HepG2 (cell line): Measurements from ENCODE around the gene CTDSP2. TPM values are rescaled to one million over a fixed set of nuclear protein-coding genes. Genes with fewer than 3 reads are reported as not detected.

Source experiments
- AGO2 ChIP-seq: fragments of 200-400 bp; formaldehyde crosslinking; optimal IDR thresholded peaks from 2 replicates; pipeline ENCODE3; 2017; ENCODE audit warnings: mild to moderate bottlenecking, low read depth, low read length, moderate library complexity
- ELF3 ChIP-seq: IDR thresholded peaks from 2 replicates; pipeline ENCODE4 v1.6.1; 2016; ENCODE audit warnings: missing genetic modification reagents, missing compliant biosample characterization
- ETV5 ChIP-seq: IDR thresholded peaks from 2 replicates; pipeline ENCODE4 v1.6.1; 2018; ENCODE audit warnings: missing biosample characterization, missing genetic modification reagents, inconsistent platforms, borderline replicate concordance
- HOXA7 ChIP-seq: sonication (generic); formaldehyde crosslinking; IDR thresholded peaks from 2 replicates; pipeline ENCODE4 v1.8.1; 2022; ENCODE audit warnings: mild to moderate bottlenecking, missing genetic modification reagents, moderate library complexity
- MTERF4 ChIP-seq: sonication (generic); formaldehyde crosslinking; IDR thresholded peaks from 2 replicates; pipeline ENCODE4 v1.8.0; 2023; ENCODE audit warnings: mild to moderate bottlenecking, missing genetic modification reagents
- PATZ1 ChIP-seq: sonication (generic); formaldehyde crosslinking; IDR thresholded peaks from 2 replicates; pipeline ENCODE4 v1.4.0; 2020; ENCODE audit warnings: missing genetic modification reagents
- PRDM15 ChIP-seq: sonication (generic); formaldehyde crosslinking; IDR thresholded peaks from 2 replicates; pipeline ENCODE4 v1.4.0; 2020; ENCODE audit warnings: missing genetic modification reagents
- RBM22 ChIP-seq: fragments of 200-400 bp; formaldehyde crosslinking; optimal IDR thresholded peaks from 2 replicates; pipeline ENCODE3; 2017; ENCODE audit warnings: mild to moderate bottlenecking, low read length, moderate library complexity
- TBX2 ChIP-seq: sonication (generic); formaldehyde crosslinking; IDR thresholded peaks from 2 replicates; pipeline ENCODE4 v1.5.0; 2020; ENCODE audit warnings: missing genetic modification reagents, mild to moderate bottlenecking, borderline replicate concordance
- ZBTB37 ChIP-seq: sonication (generic); formaldehyde crosslinking; IDR thresholded peaks from 2 replicates; pipeline ENCODE4 v1.4.0; 2020; ENCODE audit warnings: mild to moderate bottlenecking, missing genetic modification reagents
- ZBTB38 ChIP-seq: sonication (generic); formaldehyde crosslinking; IDR thresholded peaks from 2 replicates; pipeline ENCODE4 v1.5.1; 2020; ENCODE audit warnings: mild to moderate bottlenecking, missing genetic modification reagents
- ZBTB7B ChIP-seq: sonication (generic); formaldehyde crosslinking; IDR thresholded peaks from 2 replicates; pipeline ENCODE4 v1.4.0; 2020; ENCODE audit warnings: missing genetic modification reagents
- ZBTB8A ChIP-seq: sonication (generic); formaldehyde crosslinking; IDR thresholded peaks from 2 replicates; pipeline ENCODE4 v1.4.0; 2020; ENCODE audit warnings: mild to moderate bottlenecking, low read depth, missing genetic modification reagents, borderline replicate concordance
- ZFY ChIP-seq: sonication (generic); formaldehyde crosslinking; IDR thresholded peaks from 2 replicates; pipeline ENCODE4 v1.4.0; 2020; ENCODE audit warnings: missing genetic modification reagents
- ZNF12 ChIP-seq: sonication (generic); formaldehyde crosslinking; IDR thresholded peaks from 2 replicates; pipeline ENCODE4 v1.5.0; 2020; ENCODE audit warnings: missing genetic modification reagents
- ZNF235 ChIP-seq: sonication (generic); formaldehyde crosslinking; IDR thresholded peaks from 2 replicates; pipeline ENCODE4 v1.8.1; 2023; ENCODE audit warnings: mild to moderate bottlenecking, missing genetic modification reagents, borderline replicate concordance
- ZNF24 ChIP-seq: fragments of 450-650 bp; IDR thresholded peaks from 2 replicates; pipeline ENCODE4 v1.6.1; 2017; ENCODE audit warnings: antibody characterized with exemption, mild to moderate bottlenecking
- ZNF33B ChIP-seq: sonication (generic); formaldehyde crosslinking; IDR thresholded peaks from 2 replicates; pipeline ENCODE4 v1.5.1; 2020; ENCODE audit warnings: mild to moderate bottlenecking, missing genetic modification reagents
- ZNF503 ChIP-seq: sonication (generic); formaldehyde crosslinking; IDR thresholded peaks from 2 replicates; pipeline ENCODE4 v1.4.0; 2020; ENCODE audit warnings: missing genetic modification reagents
- polyA plus RNA-seq, 8 experiments: library from polyadenylated mRNA; depleted of rRNA in 3 of 8; stranded (reverse) in 7 of 8; unstranded in 1 of 8; fragments of >200 nt; fragmentation: Illumina TruSeq in 4 of 8; extraction: Trizol in 4 of 8; gene quantifications; 2 replicates each; pipeline versions ENCODE4 v1.2.1 to v1.2.3, GENCODE V29; 2011 to 2016; ENCODE audit warnings: low read depth in 4 of 8, missing spikeins in 1 of 8, mixed read lengths in 1 of 8; ENCODE audit not compliant: insufficient read depth in 1 of 8
- total RNA-seq, 5 experiments: library from RNA; depleted of rRNA; stranded (reverse); fragments of >200 nt; fragmentation: Illumina TruSeq; extraction: Trizol; gene quantifications; 2 replicates each; pipeline ENCODE4 v1.2.3, GENCODE V29; 2016; ENCODE audit warnings: low read depth in 1 of 5

CTDSP2 gene
- total and polyA plus RNA-seq, 2 of the 13 experiments (the other 11 are each of a cell fraction or from before 2014, with no cell fraction given): 38.1 to 82.5 TPM

- TF ChIP-seq ELF3 (peak; percentile 60; the same call in 1 of the 2 replicates), RBM22 (no peak), TBX2 (peak; percentile 84), ZBTB38 (CRISPR knock-in tag) (no peak), AGO2 (peak; percentile 88), ETV5 (CRISPR knock-in tag) (peak; percentile 67; the same call in 1 of the 2 replicates), MTERF4 (CRISPR knock-in tag) (no peak), ZNF12 (CRISPR knock-in tag) (peak; percentile 78; the same call in 1 of the 2 replicates), HOXA7 (no peak), PATZ1 (CRISPR knock-in tag) (peak; percentile 99), ZNF503 (CRISPR knock-in tag) (peak; percentile 80; the same call in 1 of the 2 replicates), PRDM15 (CRISPR knock-in tag) (peak; percentile 79), ZBTB8A (CRISPR knock-in tag) (no peak), ZNF24 (no peak), ZNF235 (CRISPR knock-in tag) (peak; percentile 80; the same call in 1 of the 2 replicates), ZBTB7B (CRISPR knock-in tag) (peak; percentile 87), ZFY (peak; percentile 57; the same call in 1 of the 2 replicates), ZNF33B (peak; percentile 39; the same call in 1 of the 2 replicates), ZBTB37 (CRISPR knock-in tag) (peak; percentile 50; the same call in 1 of the 2 replicates)
Measured at GRCh38 chr12:57845478-57846284, 848 bp downstream of the CTDSP2 start (continued).
